Mucosa of descending colon (tissue), 3 donors: Measurements from ENCODE around the gene ZMPSTE24. TPM values are rescaled to one million over a fixed set of nuclear protein-coding genes. Genes with fewer than 3 reads are reported as not detected.

ENCODE experiments used
- ATAC-seq: fragments of 200-7000 bp; cut with Tn5 transposase; one replicate; pipeline ENCODE4 v1.9.1; 2020; ENCODE audit warnings: mild to moderate bottlenecking, moderate library complexity
- DNase-seq, 3 donors: peaks; one replicate each; pipeline ENCODE4 v3.0.0-alpha.2; 2020
- H3K36me3 ChIP-seq: fragments of 200-600 bp; one replicate; pipeline ENCODE4 v1.8.0; 2021; ENCODE audit warnings: low read depth, mild to moderate bottlenecking
- H3K4me1 ChIP-seq: fragments of 200-600 bp; one replicate; pipeline ENCODE4 v1.8.0; 2021; ENCODE audit warnings: low read depth, mild to moderate bottlenecking
- H3K4me3 ChIP-seq: fragments of 200-600 bp; one replicate; pipeline ENCODE4 v1.8.0; 2021; ENCODE audit warnings: mild to moderate bottlenecking
- H3K9me3 ChIP-seq: fragments of 200-600 bp; one replicate; pipeline ENCODE4 v1.8.0; 2021; ENCODE audit warnings: mild to moderate bottlenecking
- CTCF ChIP-seq: fragments of 200-600 bp; IDR thresholded peaks from one replicate; pipeline ENCODE4 v1.8.0; 2022; ENCODE audit warnings: antibody characterized with exemption, mild to moderate bottlenecking
- intact Hi-C, 2 donors: fragments of 100-400 bp; cut with DNase I in 1 of 2; cut with micrococcal nuclease in 1 of 2; formaldehyde crosslinking; loops; one replicate each; pipeline versions ENCODE4 v1.11.0 to v1.11.1; 2022; cut with DNase I, micrococcal nuclease
- total RNA-seq, 3 donors: library from RNA; stranded (reverse); fragmentation: NEBNext Ultra II Directional in 2 of 3; extraction: Animal tissue kit (Norgen Biotek cat#: 25700) in 2 of 3; gene quantifications; one replicate each; pipeline versions ENCODE4 v1.2.1 to v1.2.4, GENCODE V29; 2021 to 2023
- donor health status: DM: no; HTN: no; CAD: no; lungs with moderate emphysema.
- donor health status: DM: no; HTN: no; CAD: no.
- donor health status: DM: no; HTN: yes; CAD: no.

Gene ZMPSTE24
- total RNA-seq, 3 donors from 2014 or later, result 46.0 to 51.9 (median 47.0) TPM

- TF ChIP-seq CTCF, result no peak
- Histone ChIP-seq H3K4me3 (no peak overlapping the region), H3K4me1 (no peaks in the 10 kb centered on the region), H3K36me3 (peaks cover 13% of the 10 kb centered on the region), H3K9me3 (no peaks in the 10 kb centered on the region)
- intact Hi-C loops, result no loop called here
- DNase-seq (no peak), ATAC-seq (no peak)
Measured at GRCh38 chr1:40274331-40274730, 16.3 kb downstream of the ZMPSTE24 start.

- H3K4me1 ChIP-seq, result no peaks in the 10 kb centered on the region
- H3K4me3 ChIP-seq, result no peak overlapping the region
- no peak for ATAC-seq
- no peaks in the 10 kb centered on the region for H3K9me3 ChIP-seq
- no peak for TF ChIP-seq CTCF
- H3K36me3 ChIP-seq, result peaks cover 4% of the 10 kb centered on the region
- DNase-seq, result no peak
- intact Hi-C loops, result no loop called here
Measured at GRCh38 chr1:40276122-40276521, 18.1 kb downstream of the ZMPSTE24 start.

- no peaks in the 10 kb centered on the region for H3K4me1 ChIP-seq
- no peak for DNase-seq
- peak; percentile 96 for ATAC-seq
- no peak overlapping the region for H3K4me3 ChIP-seq
- intact Hi-C loops, result no loop called here
- peaks cover 8% of the 10 kb centered on the region for H3K36me3 ChIP-seq
- no peaks in the 10 kb centered on the region for H3K9me3 ChIP-seq
- no peak for TF ChIP-seq CTCF
Measured at GRCh38 chr1:40281853-40282252, 23.8 kb downstream of the ZMPSTE24 start.

GRCh38 chr1:40291293-40291692, 33.3 kb downstream of the ZMPSTE24 start:
- TF ChIP-seq CTCF, result no peak
- DNase-seq (no peak), ATAC-seq (no peak)
- Histone ChIP-seq H3K4me3 (no peak overlapping the region), H3K9me3 (no peaks in the 10 kb centered on the region), H3K4me1 (no peaks in the 10 kb centered on the region), H3K36me3 (no peaks in the 10 kb centered on the region)
- intact Hi-C loops, result no loop called here

- no peaks in the 10 kb centered on the region for H3K36me3 ChIP-seq
- H3K4me1 ChIP-seq, result no peaks in the 10 kb centered on the region
- no peak for DNase-seq
- TF ChIP-seq CTCF, result no peak
- H3K9me3 ChIP-seq, result no peaks in the 10 kb centered on the region
- no peak overlapping the region for H3K4me3 ChIP-seq
- ATAC-seq, result no peak
- intact Hi-C loops, result no loop called here
Measured at GRCh38 chr1:40299366-40300248, 41.6 kb downstream of the ZMPSTE24 start.
